DMS 273 (cell line): Measurements from ENCODE around the gene BBX.

ENCODE experiments used
- DNase-seq: peaks from one replicate; lab custom pipeline; 2025; ENCODE audit not compliant: unreplicated experiment; lab: John Stamatoyannopoulos, UW

Gene BBX

GRCh38 chr3:107738486-107739183 is 215.9 kb downstream of the BBX start:
- DNase-seq: no peak

GRCh38 chr3:107739227-107739626 is 216.5 kb downstream of the BBX start:
- no peak for DNase-seq

GRCh38 chr3:107740992-107741896 is 218.5 kb downstream of the BBX start:
- DNase-seq: peak; percentile 44

- peak; percentile 59 for DNase-seq
These were observed 222.6 kb downstream of the BBX start for GRCh38 chr3:107745354-107745753.

DNA sequence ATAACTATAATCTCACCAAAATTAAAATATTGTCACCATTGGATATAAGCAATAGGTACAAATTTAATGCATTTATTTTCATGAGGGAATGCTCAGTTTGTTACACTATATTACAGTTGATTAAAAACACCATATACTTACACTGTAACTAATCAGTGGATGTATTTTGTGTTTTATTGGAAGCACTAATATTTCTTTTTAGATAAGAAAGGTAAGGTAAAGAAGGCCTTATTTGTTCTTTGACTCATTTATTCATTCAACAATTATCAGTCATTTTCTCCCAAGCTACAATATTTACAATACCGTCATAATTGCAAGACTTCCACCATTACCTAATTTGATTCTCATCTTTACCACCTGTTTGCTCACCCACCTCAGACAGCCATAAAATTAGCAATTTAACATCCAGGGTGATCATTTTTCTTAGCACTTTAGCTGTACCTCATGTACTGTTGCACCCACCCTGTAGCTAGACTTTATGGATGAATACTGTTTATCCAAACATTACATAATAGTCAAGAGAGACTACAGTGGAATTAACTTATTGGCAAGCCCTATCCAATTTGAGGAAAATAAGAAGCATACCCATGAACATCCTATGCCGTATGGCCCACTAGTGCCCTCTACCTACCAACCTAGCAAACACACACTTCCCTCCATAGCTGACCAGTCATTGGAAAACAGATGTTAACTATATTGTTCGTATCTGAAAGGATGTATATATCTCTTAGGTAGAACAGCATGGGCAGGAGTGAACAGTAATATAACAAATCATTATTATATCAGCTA is 229.6 kb downstream of the BBX start:
- DNase-seq: peak; percentile 55

- peak; percentile 68 for DNase-seq
These were observed 230.7 kb downstream of the BBX start for GRCh38 chr3:107753494-107753893.

DNA sequence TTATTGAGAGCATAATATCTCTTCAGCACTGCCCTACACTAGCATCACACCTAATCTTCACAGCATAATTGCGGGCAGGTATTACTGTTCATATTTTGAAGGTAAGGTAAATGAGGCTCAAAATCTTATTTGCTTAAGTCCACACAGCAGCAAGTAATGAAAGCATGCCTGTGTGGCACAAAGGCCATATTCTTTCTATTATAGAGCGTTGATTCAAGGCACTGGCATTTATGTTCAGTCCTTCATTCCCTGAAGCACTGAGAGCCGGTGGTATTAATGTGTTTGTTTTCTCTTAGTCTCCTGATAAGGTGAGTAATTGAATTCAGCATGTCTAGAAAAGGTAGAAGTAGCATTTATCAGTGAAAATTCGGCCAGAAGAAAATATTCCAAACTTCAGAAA is 231.2 kb downstream of the BBX start:
- DNase-seq: no peak

GRCh38 chr3:107756649-107757048 is 233.9 kb downstream of the BBX start:
- DNase-seq: no peak

- no peak for DNase-seq
These were observed 234.4 kb downstream of the BBX start for GRCh38 chr3:107757140-107757539.

DNA sequence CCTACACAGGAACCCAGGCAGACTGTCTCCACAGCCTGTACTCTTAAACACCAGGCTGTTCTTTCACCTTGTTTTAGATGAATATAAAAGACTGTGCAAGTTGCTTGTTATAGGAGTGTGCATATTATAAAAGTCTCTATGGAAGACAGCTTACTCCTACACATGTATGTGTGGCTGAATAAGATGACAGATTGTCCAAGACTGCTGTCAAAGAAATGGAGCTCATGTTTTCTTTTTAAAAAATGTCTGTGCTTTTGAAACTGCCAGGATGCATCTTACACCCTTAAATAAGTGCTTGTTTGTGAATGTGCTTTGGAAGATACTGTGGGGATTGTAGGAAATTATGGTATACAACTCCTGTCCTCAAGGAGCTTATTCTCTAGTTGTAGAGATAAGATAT is 237.4 kb downstream of the BBX start:
- no peak for DNase-seq

DNA sequence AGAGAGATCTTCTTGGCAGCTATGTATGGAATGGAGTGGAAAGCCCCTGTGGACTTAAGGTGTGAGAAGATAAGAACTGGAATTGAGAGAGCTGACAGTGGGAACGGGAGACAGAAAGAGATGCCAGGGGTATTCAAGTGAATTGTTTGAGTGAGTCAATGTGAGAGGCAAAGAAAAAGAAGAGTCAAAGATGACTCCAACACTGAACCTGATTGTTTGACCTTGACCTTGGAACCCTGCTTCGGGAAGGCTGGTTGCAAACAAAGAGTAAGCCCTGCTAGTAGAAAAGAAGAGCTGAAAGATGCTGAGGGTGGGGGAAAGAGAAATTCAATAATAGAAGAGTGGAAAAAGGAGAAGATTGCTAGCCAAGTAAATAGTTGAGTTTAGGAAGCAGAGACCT is 238.6 kb downstream of the BBX start:
- DNase-seq: no peak

DNA sequence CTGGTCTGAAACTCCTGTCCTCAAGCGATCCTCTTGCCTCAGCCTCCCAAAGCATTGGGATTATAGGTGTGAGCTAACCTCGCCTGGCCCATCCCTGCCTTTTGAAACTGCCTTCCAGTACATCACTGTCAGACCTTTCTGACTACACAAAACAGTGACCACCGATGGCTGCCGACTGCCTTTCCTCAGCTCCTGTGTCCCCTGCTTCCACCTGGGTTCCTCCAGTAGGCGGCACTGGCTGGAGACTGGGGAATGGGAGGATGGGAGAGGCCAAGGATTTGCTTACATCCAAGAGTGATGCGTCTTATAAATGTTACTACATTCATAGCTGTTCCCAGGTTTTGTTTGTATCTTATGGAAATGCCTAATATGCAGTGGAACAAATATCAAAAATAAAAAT is 242.8 kb downstream of the BBX start:
- DNase-seq: no peak

DNA sequence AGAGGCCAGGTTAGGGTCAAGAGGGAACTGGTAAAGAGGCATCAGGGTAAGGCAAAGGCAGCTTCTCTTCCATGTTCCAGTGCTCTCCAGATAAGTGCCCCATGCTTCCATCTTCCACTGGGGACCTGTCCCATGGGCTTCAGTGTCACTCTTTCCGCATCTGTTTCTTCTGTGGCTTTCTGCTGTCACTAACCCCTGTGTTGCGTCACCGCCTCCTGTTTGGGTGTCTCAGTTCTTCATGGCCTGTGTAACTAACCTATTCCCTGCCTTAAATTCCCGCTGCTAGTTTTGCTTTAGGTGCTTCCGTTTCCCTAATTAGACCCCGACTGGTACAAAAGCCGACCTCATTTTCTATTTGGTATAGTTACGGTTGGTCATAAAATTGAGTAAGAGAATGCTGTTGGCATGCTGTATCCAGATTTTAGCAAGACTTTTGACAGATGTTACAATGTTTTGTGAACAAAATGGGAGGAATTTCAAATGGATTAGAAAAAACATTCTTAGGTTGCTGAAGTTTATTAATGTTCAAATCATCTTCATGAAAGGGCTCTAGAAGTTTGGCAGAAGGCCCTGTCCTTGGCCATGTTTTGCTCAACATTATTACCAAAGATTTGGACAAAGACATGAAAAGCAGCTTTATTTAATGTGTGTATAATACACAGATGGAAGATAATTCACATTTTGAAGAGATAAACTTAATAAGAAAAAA is 245.3 kb downstream of the BBX start:
- no peak for DNase-seq

GRCh38 chr3:107769882-107770281 is 247.1 kb downstream of the BBX start:
- DNase-seq: no peak

GRCh38 chr3:107772016-107772415 is 249.3 kb downstream of the BBX start:
- DNase-seq: no peak

- peak; percentile 64 for DNase-seq
These were observed 253.2 kb downstream of the BBX start for GRCh38 chr3:107775974-107776373.

DNA sequence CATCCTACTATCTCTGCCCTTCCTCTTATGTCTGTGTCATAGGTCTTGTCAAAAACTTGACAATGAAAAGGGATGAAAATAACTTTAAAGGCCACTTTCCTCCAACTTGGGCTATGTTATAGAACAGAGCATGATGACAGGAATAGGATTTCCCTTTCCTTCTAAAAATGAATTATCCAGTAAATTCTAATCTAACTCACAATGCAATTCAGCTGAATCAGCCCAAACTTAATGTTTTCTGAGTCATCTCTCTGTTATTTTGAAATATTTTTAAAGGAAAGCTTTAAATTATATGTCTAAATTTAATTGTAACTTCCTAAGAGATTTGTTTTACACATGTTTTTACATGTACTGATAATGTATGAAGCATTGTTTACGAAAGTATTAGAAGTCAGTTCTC is 258.5 kb downstream of the BBX start:
- no peak for DNase-seq

DNA sequence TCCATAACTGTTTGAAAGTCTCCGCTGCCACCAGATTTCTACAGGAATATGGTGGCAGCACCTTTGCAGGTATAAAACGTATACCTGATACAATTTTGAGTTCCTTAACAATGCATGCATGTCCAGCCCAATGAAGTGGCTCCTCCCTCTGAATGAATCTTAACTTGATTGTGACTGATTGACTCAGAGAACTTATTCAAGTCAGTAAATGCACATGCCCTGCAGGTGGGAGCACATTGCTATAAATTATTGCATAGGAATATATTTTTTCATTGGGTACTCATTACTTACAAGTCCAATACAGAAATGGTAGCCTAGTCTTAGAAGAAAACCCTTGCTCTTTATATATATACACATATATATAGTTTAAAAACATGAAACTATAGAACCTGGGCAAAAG is 259.3 kb downstream of the BBX start:
- no peak for DNase-seq

GRCh38 chr3:107790612-107791011 is 267.9 kb downstream of the BBX start:
- DNase-seq: no peak

DNA sequence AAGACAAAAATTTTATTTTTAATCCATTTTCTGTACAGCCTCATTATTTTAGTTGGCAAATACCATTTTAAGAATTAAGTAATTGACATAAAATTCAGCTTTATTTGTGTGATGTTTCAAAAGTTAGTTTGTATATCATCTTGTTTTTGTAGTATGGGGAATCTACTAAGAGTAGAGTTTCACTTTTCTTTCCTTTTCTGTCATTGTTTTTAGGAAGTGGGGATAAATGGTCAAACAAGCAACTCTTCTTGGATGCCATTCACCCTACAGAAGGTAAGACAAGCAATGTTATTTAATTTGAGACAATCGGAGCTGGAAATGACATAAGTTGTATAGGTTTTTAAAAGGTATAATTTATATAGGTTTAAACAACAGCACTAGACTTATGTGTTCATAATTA is 268.3 kb downstream of the BBX start:
- no peak for DNase-seq

DNA sequence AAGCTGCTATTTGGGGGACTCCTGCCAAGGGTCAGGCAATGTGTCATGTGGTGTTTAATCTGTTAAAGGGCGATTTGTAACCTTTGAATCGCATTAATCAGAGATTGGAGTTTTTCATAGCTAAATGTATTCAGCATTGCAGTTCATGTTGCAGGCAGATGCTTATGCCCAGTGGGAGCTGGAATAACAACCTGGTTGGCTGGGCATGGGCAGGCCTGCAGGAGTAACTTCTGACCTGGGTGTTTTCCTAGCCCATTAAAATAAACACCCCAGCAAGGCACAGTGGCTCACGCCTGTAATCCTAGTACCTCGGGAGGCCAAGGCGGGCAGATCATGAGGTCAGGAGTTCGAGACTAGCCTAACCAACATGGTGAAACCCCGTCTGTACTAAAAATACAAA is 268.7 kb downstream of the BBX start:
- DNase-seq: no peak
